Adrenal gland (tissue), 12 donors: Measurements from ENCODE around the gene CC2D2A. TPM values are rescaled to one million over a fixed set of nuclear protein-coding genes. Genes with fewer than 3 reads are reported as not detected.

Source experiments
- DNase-seq, 7 donors: peaks; one replicate each; pipeline ENCODE4 v3.0.0-alpha.2; 2019 to 2020
- H3K27ac ChIP-seq, 5 donors: fragments of 200-600 bp; sonication (generic) in 4 of 5; 1 replicate in 3 of 5; 2 replicates in 2 of 5; pipeline versions ENCODE4 v1.5.1 to v1.8.0; 2016 to 2020; ENCODE audit warnings: mild to moderate bottlenecking in 1 of 5
- H3K27me3 ChIP-seq: fragments of 200-600 bp; 2 replicates; pipeline ENCODE4 v1.8.0; 2021
- H3K36me3 ChIP-seq, 2 donors: fragments of 200-600 bp; replicated peaks in 1 of 2; 1 replicate in 1 of 2; 2 replicates in 1 of 2; pipeline versions ENCODE4 v1.5.1 to v1.8.0; 2018 to 2022
- H3K4me1 ChIP-seq, 2 donors: fragments of 200-600 bp; replicated peaks in 1 of 2; 1 replicate in 1 of 2; 2 replicates in 1 of 2; pipeline versions ENCODE4 v1.5.1 to v1.8.0; 2018 to 2021
- H3K4me3 ChIP-seq, 4 donors: fragments of 200-600 bp; sonication (generic) in 3 of 4; one replicate each; pipeline ENCODE4 v1.5.1; 2016 to 2018
- H3K9me3 ChIP-seq, 3 donors: fragments of 200-600 bp; sonication (generic) in 1 of 3; replicated peaks in 1 of 3; 1 replicate in 2 of 3; 2 replicates in 1 of 3; pipeline versions ENCODE4 v1.5.1 to v1.8.0; 2016 to 2021
- POLR2A ChIP-seq, 2 donors: fragments of 450-650 bp; IDR thresholded peaks; one replicate each; pipeline ENCODE4 v1.6.1; 2017; ENCODE audit warnings: antibody characterized with exemption in 2 of 2, mild to moderate bottlenecking in 2 of 2, moderate library complexity in 1 of 2
- WGBS, 4 donors: extraction: QIAGEN DNeasy Blood & Tissue Kit in 2 of 4; methylation state at CpG; one replicate each; pipeline versions ENCODE4 v1.1.5 to v1.1.7; 2013 to 2017; 5-methylcytosine and 5-hydroxymethylcytosine counted together
- intact Hi-C, 2 donors: fragments of 100-400 bp; cut with DNase I; formaldehyde crosslinking; loops; one replicate each; pipeline versions ENCODE4 v1.14.1 to v1.15.0; 2022 to 2023
- polyA plus RNA-seq, 3 donors: library from polyadenylated mRNA; stranded (reverse); fragments of 200-250 nt in 2 of 3; fragments of 350-450 nt in 1 of 3; fragmentation: Illumina TruSeq in 1 of 3; extraction: RNeasy Lipid Tissue Mini Kit (QIAGEN cat#74804) in 1 of 3; gene quantifications; one replicate each; pipeline ENCODE4 v1.2.3, GENCODE V29; 2013 to 2014
- total RNA-seq, 9 donors: library from RNA; depleted of rRNA in 4 of 9; stranded (reverse); fragments of >200 nt in 4 of 9; fragments of 120-200 nt in 1 of 9; fragmentation: NEBNext Ultra II Directional in 1 of 9; extraction: Animal tissue kit (Norgen Biotek cat#: 25700) in 1 of 9; gene quantifications; one replicate each; pipeline versions ENCODE4 v1.1.0 to v1.2.4, GENCODE V29; 2013 to 2023
- TF ChIP-seq, protein P1 (sequence below), 6 experiments: fragments of 450-650 bp in 4 of 6; fragments of 200-600 bp in 2 of 6; sonication (generic) in 1 of 6; IDR thresholded peaks; 1 replicate in 5 of 6; 2 replicates in 1 of 6; pipeline versions ENCODE4 v1.5.1 to v1.8.0; 2016 to 2021; ENCODE audit warnings: antibody characterized with exemption in 6 of 6, mild to moderate bottlenecking in 2 of 6, moderate library complexity in 1 of 6
- donor health status: healthy with polysubstance abuse.
- donor health status: Bipolar disorder and iron deficiency.
- donor health status: DM: yes; HTN: yes; CAD: no.
- donor health status: DM: no; HTN: no; CAD: no.
- donor health status: DM: no; HTN: no; CAD: no.
- donor health status: DM: yes; HTN: yes; CAD: no.

The CC2D2A gene
- total and polyA plus RNA-seq, 12 donors = 14.4 to 52.3 (median 20.9) TPM

DNA sequence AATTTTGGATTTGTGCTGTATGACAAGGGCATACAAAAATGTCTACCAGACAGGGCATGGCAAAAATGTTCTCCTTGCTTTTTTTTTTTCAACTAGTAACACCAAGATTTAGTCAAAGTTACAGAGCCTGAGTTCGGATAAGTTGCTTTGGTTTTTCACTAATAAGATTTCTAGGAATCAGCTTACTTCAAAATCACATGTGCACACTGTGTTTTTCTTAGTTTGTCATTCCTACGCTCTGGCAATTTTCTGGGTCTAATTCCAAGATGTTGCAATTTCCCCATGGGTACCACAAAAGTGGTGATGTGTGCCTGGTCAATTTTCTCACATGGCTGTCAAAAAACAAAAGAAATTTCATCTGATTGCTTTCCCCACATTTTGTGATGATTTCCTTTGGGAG, 35.6 kb upstream of the CC2D2A start:
- Histone ChIP-seq H3K4me3 (no peak overlapping the region), H3K36me3 (no peaks in the 10 kb centered on the region), H3K9me3 (no peaks in the 10 kb centered on the region), H3K4me1 (peaks cover 0 to 9% of the 10 kb centered on the region in 2 donors), H3K27me3 (no peaks in the 10 kb centered on the region), H3K27ac (no peak overlapping the region)
- no peak for DNase-seq
- intact Hi-C loops = no loop called here
- TF ChIP-seq POLR2A (IDR thresholded peaks at IDR 0.05) = no peak
- TF ChIP-seq, protein P1, sequence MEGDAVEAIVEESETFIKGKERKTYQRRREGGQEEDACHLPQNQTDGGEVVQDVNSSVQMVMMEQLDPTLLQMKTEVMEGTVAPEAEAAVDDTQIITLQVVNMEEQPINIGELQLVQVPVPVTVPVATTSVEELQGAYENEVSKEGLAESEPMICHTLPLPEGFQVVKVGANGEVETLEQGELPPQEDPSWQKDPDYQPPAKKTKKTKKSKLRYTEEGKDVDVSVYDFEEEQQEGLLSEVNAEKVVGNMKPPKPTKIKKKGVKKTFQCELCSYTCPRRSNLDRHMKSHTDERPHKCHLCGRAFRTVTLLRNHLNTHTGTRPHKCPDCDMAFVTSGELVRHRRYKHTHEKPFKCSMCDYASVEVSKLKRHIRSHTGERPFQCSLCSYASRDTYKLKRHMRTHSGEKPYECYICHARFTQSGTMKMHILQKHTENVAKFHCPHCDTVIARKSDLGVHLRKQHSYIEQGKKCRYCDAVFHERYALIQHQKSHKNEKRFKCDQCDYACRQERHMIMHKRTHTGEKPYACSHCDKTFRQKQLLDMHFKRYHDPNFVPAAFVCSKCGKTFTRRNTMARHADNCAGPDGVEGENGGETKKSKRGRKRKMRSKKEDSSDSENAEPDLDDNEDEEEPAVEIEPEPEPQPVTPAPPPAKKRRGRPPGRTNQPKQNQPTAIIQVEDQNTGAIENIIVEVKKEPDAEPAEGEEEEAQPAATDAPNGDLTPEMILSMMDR (IDR thresholded peaks at IDR 0.05) = no peak
- 89 to 98% (median 92%) methylated on average over 2 of the region's 2 CpGs for WGBS, 4 donors

DNA sequence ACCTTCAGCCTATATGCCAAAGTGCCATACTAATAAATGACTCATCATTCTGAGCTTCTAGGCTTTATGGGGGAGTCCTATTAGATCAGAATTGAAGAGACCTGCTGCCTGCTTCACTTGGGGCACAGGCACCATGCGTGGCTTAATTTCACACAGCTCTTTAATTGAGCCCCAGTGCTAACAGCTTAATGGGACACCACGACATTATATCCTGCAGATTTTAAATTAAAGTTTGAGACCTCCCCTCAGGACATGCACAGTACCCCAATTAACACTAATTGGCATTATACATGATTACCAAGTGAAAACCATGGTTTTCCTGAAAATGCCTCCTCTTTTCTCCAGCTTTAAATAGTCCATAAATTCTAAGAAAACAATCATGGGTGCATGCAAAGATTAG, 35.0 kb upstream of the CC2D2A start:
- no peak overlapping the region for H3K27ac ChIP-seq
- no peak for DNase-seq
- H3K4me3 ChIP-seq = no peak overlapping the region
- no peaks in the 10 kb centered on the region for H3K9me3 ChIP-seq
- TF ChIP-seq POLR2A (IDR thresholded peaks at IDR 0.05) = no peak
- peaks cover 0 to 9% of the 10 kb centered on the region in 2 donors for H3K4me1 ChIP-seq
- no peaks in the 10 kb centered on the region for H3K27me3 ChIP-seq
- WGBS, 4 donors = 83 to 91% (median 89%) methylated on average over 2 of the region's 2 CpGs
- no peaks in the 10 kb centered on the region for H3K36me3 ChIP-seq
- intact Hi-C loops = no loop called here

DNA sequence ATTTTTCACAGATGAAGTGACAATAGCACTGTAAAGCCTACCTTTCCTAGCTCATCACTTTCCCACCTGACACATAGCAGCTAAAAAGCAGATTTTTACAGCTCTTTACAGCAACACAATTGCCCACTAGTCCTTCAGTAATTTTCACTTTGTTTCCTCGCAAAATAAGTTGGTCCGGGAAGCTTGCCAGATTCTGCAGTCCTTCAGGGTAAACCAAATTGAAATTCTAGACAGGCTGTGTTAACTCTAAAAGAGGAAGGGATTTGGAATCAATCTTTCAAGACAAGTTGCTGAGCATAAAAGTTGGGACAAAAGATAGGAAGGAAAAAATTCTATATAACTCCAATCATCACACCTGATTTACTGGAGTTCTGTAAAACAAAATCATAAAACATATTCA, 33.2 kb upstream of the CC2D2A start:
- 1 to 9% (median 2%) methylated on average over 2 of the region's 2 CpGs for WGBS, 4 donors
- Histone ChIP-seq H3K9me3 (no peaks in the 10 kb centered on the region), H3K27me3 (no peaks in the 10 kb centered on the region), H3K36me3 (no peaks in the 10 kb centered on the region), H3K4me1 (peaks cover 0 to 9% of the 10 kb centered on the region in 2 donors), H3K4me3 (no peak overlapping the region), H3K27ac (no peak overlapping the region)
- intact Hi-C loops = no loop called here
- TF ChIP-seq, protein P1 (IDR thresholded peaks at IDR 0.05) = no peak
- no peak for TF ChIP-seq POLR2A (IDR thresholded peaks at IDR 0.05)
- DNase-seq = peak in 5 of 7 donors; percentile 38 to 63 (median 43)

DNA sequence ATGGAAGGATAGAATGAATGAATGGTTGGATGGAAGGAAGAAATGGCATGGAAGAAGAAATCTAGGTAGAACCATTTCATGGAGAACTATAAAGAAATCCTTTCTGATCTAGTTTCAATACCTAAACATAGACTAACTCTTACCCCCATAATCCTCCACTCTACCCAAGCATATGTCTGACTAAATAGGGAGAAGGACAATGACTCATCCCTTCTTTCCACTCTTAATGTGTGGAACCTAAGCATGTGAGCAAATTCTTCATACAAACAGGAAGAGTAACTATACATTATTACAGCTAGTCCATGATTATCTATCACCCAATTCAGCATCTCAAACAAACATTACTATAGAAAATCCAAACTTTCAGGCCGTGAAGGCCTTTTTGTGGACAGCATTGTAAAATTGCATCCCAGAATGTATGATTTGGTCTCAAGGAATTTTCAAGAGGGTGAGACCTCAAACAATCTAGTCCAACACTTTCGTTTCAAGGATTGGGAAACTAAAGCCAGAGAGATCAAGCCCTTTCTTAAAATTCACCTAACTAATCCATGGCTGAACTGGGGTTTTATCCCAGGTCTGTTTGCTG, 30.6 kb upstream of the CC2D2A start:
- Histone ChIP-seq H3K4me3 (no peak overlapping the region), H3K27me3 (no peaks in the 10 kb centered on the region), H3K36me3 (no peaks in the 10 kb centered on the region), H3K27ac (no peak overlapping the region), H3K4me1 (peaks cover 0 to 9% of the 10 kb centered on the region in 2 donors), H3K9me3 (no peaks in the 10 kb centered on the region)
- TF ChIP-seq, protein P1 (IDR thresholded peaks at IDR 0.05) = no peak
- no peak for TF ChIP-seq POLR2A (IDR thresholded peaks at IDR 0.05)
- intact Hi-C loops = no loop called here
- WGBS, 4 donors = 82 to 93% (median 89%) methylated on average over 2 of the region's 2 CpGs
- DNase-seq = no peak
